Measurements from ENCODE around the gene MISFA. TPM values are rescaled to one million over a fixed set of nuclear protein-coding genes. Genes with fewer than 3 reads are reported as not detected.

MISFA gene
- total RNA-seq: 1 to 10 TPM in 3 of 4 donors, not detected in 1; 1.3 to 2.8 (median 2.1) TPM

DNA sequence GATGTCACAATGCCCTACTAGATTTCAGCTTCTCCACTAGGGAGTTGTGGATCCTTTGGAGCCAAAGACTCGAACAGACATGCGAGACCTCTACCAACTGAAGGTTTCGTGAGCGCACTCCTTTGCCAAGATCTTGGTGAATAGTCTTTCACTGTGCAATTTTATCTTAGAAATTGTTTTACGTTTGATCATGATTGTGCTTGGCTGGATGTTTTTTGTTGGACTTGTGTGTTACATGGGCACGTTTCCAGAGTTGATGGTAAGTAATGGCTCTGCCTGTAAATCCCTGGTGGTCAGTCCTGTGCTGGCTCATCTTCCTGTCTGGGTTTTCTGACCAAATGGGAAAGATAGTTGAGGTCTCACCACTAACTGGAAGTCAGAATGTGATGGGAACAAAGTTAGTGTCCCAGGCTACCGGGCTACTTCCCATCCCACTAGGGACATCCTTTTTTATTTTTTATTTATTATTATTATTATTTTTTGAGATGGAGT lies at the start of gene MISFA:
TSS of gene MISFA (plus strand) at position 51 of the 492 bp plus-strand sequence. CDS start at position 191, 140 bp downstream.
- WGBS, 2 donors: 92% methylated on average over 7 of the region's 7 CpGs
- intact Hi-C loops (cut with DNase I; ENCODE audit: low total_unique reads): no loop called here
- no peak for TF ChIP-seq POLR2A (IDR thresholded peaks at IDR 0.05)
- TF ChIP-seq, protein P1, sequence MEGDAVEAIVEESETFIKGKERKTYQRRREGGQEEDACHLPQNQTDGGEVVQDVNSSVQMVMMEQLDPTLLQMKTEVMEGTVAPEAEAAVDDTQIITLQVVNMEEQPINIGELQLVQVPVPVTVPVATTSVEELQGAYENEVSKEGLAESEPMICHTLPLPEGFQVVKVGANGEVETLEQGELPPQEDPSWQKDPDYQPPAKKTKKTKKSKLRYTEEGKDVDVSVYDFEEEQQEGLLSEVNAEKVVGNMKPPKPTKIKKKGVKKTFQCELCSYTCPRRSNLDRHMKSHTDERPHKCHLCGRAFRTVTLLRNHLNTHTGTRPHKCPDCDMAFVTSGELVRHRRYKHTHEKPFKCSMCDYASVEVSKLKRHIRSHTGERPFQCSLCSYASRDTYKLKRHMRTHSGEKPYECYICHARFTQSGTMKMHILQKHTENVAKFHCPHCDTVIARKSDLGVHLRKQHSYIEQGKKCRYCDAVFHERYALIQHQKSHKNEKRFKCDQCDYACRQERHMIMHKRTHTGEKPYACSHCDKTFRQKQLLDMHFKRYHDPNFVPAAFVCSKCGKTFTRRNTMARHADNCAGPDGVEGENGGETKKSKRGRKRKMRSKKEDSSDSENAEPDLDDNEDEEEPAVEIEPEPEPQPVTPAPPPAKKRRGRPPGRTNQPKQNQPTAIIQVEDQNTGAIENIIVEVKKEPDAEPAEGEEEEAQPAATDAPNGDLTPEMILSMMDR (IDR thresholded peaks at IDR 0.05): no peak
- no peak for DNase-seq (ENCODE audit: low spot score in 2 of 2)
- no peak within 1 kb of the TSS for H3K4me3 ChIP-seq (ENCODE audit: low read depth, poor library complexity, severe bottlenecking)

DNA sequence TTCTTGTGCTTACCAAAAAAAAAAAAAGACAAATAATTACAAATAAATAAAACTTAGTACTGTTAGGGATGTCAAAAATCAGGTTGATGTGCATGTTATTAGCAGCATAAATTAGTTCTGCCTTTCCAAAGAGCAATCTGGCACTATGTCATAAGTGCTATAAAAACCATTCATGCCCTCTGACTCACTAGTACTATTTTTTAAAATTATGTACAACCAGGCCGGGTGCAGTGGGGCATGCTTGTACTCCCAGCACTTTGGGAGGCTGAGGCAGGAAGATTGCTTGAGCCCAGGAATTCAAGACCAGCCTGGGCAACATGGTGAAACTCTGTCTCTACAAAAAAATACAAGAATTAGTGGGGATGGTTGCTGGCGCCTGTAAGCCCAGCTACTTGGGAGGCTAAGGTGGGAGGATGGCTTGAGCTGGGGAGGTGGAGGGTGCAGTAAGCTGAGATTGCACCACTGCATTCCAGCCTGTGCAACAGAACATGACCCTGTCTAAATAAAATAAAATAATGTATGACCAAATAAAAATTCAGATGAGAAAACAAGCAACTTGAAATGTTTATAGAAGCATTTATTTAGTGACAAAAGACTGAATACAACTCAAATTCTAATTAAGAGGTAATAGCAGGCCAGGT lies 36.4 kb upstream of the MISFA start:
- no peak overlapping the region for H3K4me3 ChIP-seq (ENCODE audit: low read depth, poor library complexity, severe bottlenecking)
- 75 to 79% methylated on average over 2 of the region's 2 CpGs for WGBS, 2 donors
- TF ChIP-seq, protein P1 (IDR thresholded peaks at IDR 0.05): no peak
- no peak for TF ChIP-seq POLR2A (IDR thresholded peaks at IDR 0.05)
- no peak for DNase-seq (ENCODE audit: low spot score in 2 of 2)
- intact Hi-C loops (cut with DNase I; ENCODE audit: low total_unique reads): no loop called here

DNA sequence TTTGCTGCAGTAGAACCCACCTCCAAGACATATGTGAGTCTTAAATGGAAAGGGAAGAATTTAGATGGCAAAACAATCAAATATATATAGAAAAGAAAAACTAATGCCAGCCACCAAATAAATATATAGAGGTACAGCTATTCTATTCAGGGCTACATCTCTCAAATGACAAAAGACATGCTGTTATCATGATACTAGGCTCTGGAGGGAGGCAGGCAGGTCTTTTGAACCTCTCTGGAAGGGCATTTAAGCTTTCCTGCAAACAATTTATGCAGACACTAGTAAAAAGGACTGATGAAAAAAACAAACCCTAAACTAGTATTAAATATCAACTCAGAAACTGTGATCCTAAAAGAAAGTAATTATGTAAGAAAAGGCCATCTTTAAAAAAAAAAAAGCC lies 35.4 kb upstream of the MISFA start:
- no peak for TF ChIP-seq POLR2A (IDR thresholded peaks at IDR 0.05)
- TF ChIP-seq, protein P1 (IDR thresholded peaks at IDR 0.05): no peak
- no peak overlapping the region for H3K4me3 ChIP-seq (ENCODE audit: low read depth, poor library complexity, severe bottlenecking)
- intact Hi-C loops (cut with DNase I; ENCODE audit: low total_unique reads): no loop called here
- no peak for DNase-seq (ENCODE audit: low spot score in 2 of 2)

DNA sequence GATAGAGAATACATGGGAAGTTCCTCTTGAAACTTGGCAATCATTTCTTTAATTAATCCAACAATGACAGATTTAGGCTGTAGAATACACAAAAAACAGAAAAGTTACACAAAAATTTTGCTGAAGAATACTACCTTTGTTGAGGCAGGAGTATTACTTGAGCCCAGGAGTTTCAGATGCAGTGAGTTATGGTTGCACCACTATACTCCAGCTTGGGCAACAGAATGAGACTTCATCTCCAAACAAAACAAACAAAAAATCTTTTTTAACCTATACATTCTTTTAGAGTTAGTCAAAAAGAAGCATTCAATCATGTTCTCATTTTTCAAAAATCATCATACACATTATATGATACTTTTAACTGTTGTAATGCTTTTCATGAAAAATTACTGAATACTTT lies 33.2 kb upstream of the MISFA start:
- H3K4me3 ChIP-seq (ENCODE audit: low read depth, poor library complexity, severe bottlenecking): no peak overlapping the region
- no peak for TF ChIP-seq POLR2A (IDR thresholded peaks at IDR 0.05)
- TF ChIP-seq, protein P1 (IDR thresholded peaks at IDR 0.05): no peak
- no peak for DNase-seq (ENCODE audit: low spot score in 2 of 2)
- intact Hi-C loops (cut with DNase I; ENCODE audit: low total_unique reads): no loop called here

DNA sequence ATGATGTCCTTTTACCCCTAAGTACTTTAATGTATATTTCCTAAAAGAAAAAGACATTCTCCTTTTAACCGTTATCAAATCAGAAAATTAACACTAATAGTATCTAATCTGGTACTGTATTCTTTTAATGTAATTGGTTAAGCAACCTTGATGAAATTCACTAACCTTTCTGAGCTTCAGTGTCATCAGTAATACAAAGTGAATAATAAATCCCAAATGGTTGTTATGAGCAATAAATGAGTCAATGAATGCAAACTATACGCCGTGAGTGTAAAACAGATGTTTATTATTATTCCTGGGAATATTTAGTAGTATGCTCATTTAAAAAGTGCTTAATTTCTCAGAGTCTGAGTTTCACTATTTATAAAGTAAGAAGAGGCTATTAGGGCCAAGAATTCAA lies 32.5 kb upstream of the MISFA start:
- 75 to 79% methylated on average over 3 of the region's 3 CpGs for WGBS, 2 donors
- no peak overlapping the region for H3K4me3 ChIP-seq (ENCODE audit: low read depth, poor library complexity, severe bottlenecking)
- TF ChIP-seq, protein P1 (IDR thresholded peaks at IDR 0.05): no peak
- no peak for TF ChIP-seq POLR2A (IDR thresholded peaks at IDR 0.05)
- DNase-seq (ENCODE audit: low spot score in 2 of 2): no peak
- intact Hi-C loops (cut with DNase I; ENCODE audit: low total_unique reads): no loop called here

DNA sequence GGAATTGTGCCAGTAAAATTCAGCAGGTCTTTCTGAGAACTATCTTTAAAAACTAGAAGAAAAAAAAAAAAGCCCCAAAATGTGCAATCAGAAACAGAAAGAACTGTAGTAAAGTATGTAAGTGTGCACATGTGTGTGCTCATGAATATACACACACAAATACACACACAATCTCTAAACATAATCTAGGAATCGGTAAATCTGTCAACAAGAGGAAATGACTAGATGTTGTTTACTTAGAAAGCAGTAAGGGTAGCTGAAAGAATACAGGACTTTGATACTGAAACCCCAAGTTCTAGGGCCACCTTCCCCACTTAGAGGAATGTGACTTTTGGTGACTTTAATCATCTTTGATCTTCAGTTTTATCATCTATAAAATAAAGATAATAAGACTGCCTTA lies 24.2 kb upstream of the MISFA start:
- 80 to 86% methylated on average over 1 of the region's 1 CpG for WGBS, 2 donors
- DNase-seq (ENCODE audit: low spot score in 2 of 2): no peak
- intact Hi-C loops (cut with DNase I; ENCODE audit: low total_unique reads): loop anchor here (10.0 kb wide), 1 partner anchor 51 kb away; the partner anchor contains the start of gene TSG101
- no peak overlapping the region for H3K4me3 ChIP-seq (ENCODE audit: low read depth, poor library complexity, severe bottlenecking)
- no peak for TF ChIP-seq POLR2A (IDR thresholded peaks at IDR 0.05)
- TF ChIP-seq, protein P1 (IDR thresholded peaks at IDR 0.05): no peak
